GM21737 (cell line): ENCODE data around the gene LAIR2.
"Not testable (repeated sequence)": the region's sequence is repeated elsewhere in the genome, so short reads cannot be mapped to it uniquely, and the experiment has no call there.

Experiments
- ATAC-seq: cut with Tn5 transposase; IDR thresholded peaks from one replicate; pipeline ENCODE4 v1.9.1; 2021; ENCODE audit warnings: mild to moderate bottlenecking, moderate library complexity; ENCODE audit not compliant: unreplicated experiment

The LAIR2 gene

GRCh38 chr19:54464044-54464629 lies 38.5 kb upstream of the LAIR2 start:
- peak; percentile 40 for ATAC-seq

- ATAC-seq = peak; percentile 38
Observed at GRCh38 chr19:54464630-54465425, 37.8 kb upstream of the LAIR2 start.

- no peak for ATAC-seq
Observed at GRCh38 chr19:54465426-54466109, 37.1 kb upstream of the LAIR2 start.

DNA sequence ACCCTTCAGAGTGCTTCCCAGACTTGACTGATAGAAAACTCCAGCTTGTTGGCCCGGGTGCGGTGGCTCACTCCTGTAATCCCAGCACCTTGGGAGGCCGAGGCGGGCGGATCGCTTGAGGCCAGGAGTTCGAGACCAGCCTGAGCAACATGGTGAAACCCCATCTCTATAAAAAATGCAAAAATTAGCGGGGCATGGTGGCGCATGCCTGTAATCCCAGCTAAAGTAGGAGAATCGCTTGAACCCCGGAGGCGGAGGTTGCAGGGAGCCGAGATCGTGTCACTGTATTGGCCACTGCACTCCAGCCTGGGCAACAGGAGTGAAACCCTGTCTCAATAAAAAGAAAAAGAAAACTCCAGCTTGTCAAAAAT lies 36.5 kb upstream of the LAIR2 start:
- not testable (repeated sequence) for ATAC-seq

GRCh38 chr19:54469496-54469934 lies 33.1 kb upstream of the LAIR2 start:
- ATAC-seq = no peak

GRCh38 chr19:54470276-54470887 lies 32.2 kb upstream of the LAIR2 start:
- ATAC-seq = no peak

- ATAC-seq = no peak
Observed at GRCh38 chr19:54470991-54471782, 31.4 kb upstream of the LAIR2 start.

DNA sequence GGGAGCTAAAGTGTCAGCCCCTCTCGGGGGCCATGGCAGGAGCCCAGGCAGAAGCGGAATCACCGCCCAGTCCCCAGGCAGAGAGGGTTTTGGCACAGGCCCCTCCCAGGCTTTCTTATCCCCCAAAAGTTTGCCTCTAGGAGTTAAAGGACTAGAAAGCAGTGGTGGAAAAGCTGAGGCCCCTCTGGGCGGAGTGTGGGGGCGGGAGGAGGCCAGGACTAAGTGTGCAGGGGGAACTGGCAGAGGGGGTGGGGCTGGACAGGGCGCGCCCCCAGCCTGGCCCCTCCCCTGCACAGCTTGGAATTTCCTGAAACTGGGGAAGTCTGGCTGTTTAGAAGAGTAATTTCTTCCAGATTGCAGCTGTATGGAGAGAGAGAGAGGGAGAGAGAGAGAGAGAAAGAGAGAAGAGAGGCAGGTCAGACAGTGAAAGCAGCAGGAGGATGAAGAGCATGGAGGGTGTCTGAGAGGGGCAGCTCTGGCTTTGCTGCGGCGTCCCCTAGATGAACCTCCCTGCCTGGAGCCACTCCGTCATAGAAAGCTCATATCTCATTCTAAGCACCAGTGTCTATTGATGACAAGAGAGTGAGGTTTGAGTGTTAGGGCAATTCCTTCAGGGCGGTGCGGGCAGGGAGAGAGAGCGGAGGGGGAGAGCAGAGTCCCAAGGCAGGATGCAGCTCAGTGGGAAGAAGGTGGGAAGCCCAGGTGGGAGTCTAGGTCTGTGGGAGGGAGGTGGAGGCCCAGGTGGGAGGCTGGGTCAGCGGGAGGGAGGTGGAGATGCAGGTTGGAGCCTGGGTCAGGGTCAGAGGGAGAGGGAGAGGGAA lies 29.4 kb upstream of the LAIR2 start, which contains the start of gene CDC42EP5:
CDC42EP5 (minus strand) TSS at position 226 of the 821 bp plus-strand sequence. CDS start 7,749 bp downstream, outside the sequence.
- no peak for ATAC-seq

DNA sequence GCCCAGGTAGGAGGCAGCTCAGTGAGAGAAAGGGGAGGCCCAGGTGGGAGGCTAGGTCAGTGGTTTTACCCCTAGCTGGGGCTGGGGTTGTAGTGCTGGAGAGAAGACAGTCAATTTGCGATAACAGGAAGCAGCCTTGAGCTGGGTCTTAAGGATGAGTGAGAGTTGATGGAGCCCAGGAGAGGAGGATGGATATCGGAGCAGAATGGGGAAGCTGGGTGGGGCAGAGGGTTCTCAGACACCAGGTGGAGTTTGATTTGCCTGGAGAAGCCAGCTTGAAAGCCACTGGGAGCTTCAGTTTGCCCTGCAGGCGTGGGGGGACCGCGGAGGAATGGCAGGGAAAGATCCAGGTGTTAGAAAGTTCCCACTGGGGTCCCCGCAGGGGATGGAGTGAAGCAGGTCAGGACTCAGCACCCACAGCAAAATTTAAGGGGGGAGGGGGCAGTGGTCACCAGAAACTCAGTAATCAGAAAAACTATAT lies 28.7 kb upstream of the LAIR2 start:
- ATAC-seq = no peak

GRCh38 chr19:54475706-54476105 lies 26.9 kb upstream of the LAIR2 start:
- ATAC-seq = no peak

DNA sequence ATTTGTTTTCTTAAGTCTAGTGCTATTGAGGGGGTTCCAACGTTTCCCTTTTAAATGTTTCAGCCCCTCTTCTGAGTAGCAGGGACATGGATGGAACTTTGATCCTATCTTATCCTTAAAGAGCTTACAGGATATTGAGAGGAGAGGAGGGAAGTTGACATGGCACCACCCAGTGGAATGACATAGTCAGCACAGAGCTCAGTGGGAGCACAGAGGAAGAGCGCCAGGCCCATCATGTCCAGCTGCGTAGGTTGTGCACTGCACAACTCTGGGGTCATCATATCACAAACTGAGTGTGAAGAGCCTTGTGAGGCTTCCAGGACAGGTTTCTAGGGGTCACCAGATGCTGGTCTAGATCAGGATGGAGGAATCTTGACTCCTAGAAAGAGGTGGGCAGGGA lies 25.0 kb upstream of the LAIR2 start:
- no peak for ATAC-seq

DNA sequence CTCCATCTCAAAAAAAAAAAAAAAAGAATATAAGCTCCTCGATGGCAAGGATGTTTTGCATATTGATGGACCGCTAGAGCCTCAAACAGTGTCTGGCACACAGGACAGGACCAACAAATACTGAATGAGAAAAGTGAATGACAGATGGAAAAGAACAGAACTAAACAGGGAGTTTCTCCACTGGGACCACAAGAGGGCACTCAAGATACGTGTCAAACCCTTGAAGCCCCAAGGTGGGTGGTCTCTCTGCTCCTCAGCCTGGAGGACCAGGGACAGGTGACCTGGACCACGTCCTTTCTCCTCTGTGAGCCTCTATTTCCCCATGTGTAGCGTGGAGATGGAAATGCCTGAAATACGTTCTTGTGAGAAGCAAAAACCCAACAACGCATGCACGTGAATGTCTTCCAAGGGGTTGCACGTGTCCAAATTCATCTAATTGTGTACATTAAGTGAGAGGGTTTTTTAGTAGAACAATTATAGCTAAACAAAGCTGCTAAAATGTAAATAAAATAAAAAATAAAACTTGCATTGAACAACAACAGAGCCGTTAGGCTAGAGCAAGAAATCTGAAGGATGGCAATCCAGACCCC lies 23.9 kb upstream of the LAIR2 start:
- ATAC-seq = no peak

DNA sequence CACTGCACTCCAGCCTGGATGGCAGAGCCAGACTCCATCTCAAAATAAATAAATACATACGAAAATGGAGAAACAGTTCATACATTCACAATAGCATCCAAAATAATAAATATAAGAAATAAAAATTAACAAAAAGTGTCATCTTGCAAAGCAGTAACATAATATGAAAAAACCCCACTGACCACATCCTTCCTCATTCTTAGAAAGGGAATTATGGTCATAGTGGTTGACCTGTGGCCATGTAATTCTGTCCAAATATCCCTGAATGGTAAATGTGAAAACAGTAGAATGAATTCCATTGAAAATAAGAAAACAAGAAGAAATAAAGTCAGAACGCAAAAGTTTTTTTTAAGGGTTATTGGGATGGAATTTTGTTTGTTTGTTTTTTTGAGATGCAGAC lies 22.6 kb upstream of the LAIR2 start:
- no peak for ATAC-seq

DNA sequence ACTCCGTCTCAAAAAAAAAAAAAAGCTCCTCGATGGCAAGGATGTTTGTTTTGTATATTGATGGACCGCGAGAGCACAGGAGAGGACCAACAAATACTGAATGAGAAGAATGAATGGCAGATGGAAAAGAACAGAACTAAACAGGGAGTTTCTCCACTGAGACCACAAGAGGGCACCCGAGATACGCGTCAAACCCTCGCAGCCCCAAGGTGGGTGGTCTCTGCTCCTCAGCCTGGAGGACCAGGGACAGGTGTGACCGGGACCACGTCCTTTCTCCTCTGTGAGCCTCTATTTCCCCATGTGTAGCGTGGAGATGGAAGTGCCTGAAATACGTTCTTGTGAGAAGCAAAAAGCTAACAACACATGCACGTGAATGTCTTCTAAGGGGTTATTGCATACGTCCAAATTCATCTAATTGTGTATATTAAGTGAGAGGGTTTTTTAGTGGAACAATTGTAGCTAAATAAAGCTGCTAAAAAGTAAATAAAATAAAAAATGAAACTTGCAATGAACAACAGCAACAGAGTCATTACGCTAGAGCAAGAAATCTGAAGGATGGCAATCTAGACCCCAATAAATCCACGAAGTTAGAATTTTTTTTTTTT lies 21.2 kb upstream of the LAIR2 start:
- ATAC-seq = no peak

DNA sequence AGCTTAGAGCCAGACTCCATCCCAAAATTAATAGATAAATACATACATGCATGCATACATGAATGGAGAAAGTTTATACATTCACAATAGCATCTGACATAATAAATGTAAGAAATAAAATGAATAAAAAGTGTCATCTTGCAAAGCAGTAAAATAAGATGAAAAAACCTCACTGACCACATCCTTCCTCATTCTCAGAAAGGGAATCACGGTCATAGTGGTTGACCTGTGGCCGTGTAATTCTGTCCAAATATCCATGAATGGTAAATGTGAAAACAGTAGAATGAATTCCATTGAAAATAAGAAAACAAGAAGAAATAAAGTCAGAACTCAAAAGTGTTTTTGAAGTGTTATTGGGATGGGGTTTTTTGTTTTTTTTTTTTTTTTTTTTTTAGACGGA lies 19.7 kb upstream of the LAIR2 start:
- no peak for ATAC-seq

GRCh38 chr19:54484451-54484850 lies 18.2 kb upstream of the LAIR2 start:
- no peak for ATAC-seq

GRCh38 chr19:54485851-54486250 lies 16.8 kb upstream of the LAIR2 start:
- no peak for ATAC-seq

DNA sequence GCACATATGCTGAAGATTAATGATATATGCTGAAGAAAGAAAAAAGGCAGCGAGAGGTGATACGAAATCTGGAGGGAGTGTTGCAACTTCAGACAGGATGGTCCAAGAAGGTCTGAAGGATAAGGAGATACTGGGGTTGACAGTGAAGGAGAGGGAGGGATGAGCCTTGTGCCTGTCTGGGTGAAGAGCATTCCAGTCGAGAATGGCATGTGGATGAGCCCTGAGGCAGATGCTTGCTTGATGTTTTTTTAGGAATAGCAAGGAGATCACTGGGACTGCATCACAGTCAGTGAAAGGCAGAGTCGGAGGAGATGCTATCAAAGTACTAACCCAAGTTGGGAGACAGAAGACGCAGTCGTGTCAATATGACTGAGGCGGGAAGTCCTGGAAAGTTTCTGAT lies 13.3 kb upstream of the LAIR2 start:
- no peak for ATAC-seq

DNA sequence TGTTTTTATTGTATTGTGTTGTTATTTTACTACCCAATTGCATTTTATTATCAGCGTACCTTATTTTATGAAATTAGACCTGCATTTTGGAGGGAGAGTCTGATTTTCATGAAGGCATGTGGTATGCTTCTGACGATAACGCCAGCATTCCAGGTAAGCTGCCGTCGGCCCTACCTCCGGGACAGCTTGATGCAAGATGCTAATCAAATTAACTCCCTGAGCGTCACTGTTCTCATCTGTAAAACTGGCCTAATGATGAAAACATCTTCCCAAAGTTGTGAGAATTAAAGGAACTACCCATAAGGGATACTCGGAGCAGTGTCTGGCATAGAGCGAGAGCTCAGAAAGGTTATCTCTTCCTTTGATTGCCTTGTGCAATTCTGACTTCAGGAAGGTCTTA lies 12.9 kb upstream of the LAIR2 start:
- no peak for ATAC-seq
